22Rv1 (cell line): ENCODE measurements around the gene ZNF609.

Source experiments
- H3K27ac ChIP-seq: fragments of 450-650 bp; 2 replicates; pipeline ENCODE4 v1.5.1; 2017
- CTCF ChIP-seq: fragments of 450-650 bp; IDR thresholded peaks from 2 replicates; pipeline ENCODE4 v1.5.1; 2017; ENCODE audit warnings: mild to moderate bottlenecking
- ZFX ChIP-seq: fragments of 450-650 bp; IDR thresholded peaks from 2 replicates; pipeline ENCODE4 v1.6.1; 2017; ENCODE audit warnings: antibody characterized with exemption, borderline replicate concordance

ZNF609 gene

DNA sequence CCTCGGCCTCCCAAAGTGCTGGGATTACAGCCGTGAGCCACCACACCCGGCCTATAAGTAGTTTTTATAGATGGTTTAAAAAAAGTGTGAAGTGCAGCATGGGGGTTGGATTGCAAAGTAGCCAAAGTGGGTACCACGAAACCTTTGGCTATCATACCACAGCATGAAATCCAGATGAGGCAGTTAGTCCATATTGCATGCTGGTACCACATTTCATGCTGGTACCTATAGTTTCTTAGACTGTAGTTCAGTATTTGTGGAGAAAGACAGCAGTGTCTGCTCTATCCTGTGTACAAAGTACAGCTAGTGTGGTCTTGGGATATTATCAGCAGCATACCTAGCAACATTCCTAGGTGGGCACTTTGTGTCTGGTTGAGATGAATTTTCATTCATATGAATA is 11.8 kb downstream of the ZNF609 start:
- TF ChIP-seq ZFX (no peak), CTCF (no peak)

GRCh38 chr15:64474846-64475245 is 14.5 kb downstream of the ZNF609 start:
- no peak overlapping the region for H3K27ac ChIP-seq
- TF ChIP-seq ZFX (no peak), CTCF (no peak)

More for the DNA sequence above, 11.8 kb downstream of the ZNF609 start:
- H3K27ac ChIP-seq, result no peak overlapping the region

GRCh38 chr15:64476550-64476949 is 16.2 kb downstream of the ZNF609 start:
- TF ChIP-seq CTCF (no peak), ZFX (no peak)
- 0 out of 2 replicates have a peak overlapping the region, but pooled peaks have one; percentile 20 for H3K27ac ChIP-seq

DNA sequence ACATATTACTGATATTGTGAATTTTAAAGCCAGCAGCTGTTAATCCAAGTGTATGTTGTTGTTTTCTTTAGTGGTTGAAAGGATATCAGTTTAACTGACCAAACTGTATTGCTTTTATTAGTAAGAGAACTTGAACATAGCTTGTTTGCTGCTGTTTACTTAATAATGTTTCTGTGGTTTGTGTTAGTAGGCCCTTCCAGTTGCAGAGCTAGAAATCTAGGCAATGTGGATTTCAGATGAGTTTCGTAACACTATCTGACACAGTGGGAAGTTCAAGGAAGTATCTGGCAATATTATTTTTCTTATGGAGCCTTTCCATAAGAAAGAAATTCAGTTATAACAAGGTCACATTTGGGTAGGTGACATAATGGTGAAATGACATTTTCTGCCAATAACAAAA is 18.5 kb downstream of the ZNF609 start:
- no peak for TF ChIP-seq ZFX
- TF ChIP-seq CTCF, result no peak
- H3K27ac ChIP-seq, result no peak overlapping the region

DNA sequence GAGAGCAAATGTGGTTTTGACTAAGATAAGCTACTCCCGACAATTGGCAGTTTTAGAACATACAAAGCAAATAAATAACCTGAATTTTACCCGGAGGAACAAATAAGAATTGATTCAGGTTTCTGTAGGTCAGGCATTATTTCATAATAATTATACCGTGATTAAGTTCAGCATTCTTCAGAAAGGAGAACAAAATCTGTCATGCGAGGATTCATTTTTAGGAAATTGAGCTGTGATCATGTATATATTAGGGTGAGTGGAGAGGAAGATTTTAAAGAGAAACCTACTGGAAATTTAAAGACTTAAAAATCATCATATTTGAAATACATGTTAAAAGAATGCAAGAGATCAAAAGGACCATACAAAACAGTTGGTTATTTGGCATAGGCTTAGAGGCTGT is 20.5 kb downstream of the ZNF609 start:
- no peak overlapping the region for H3K27ac ChIP-seq
- no peak for TF ChIP-seq ZFX
- no peak for TF ChIP-seq CTCF

- TF ChIP-seq CTCF (no peak), ZFX (no peak)
- H3K27ac ChIP-seq, result no peak overlapping the region
Measured at GRCh38 chr15:64483749-64484148, 23.4 kb downstream of the ZNF609 start.

DNA sequence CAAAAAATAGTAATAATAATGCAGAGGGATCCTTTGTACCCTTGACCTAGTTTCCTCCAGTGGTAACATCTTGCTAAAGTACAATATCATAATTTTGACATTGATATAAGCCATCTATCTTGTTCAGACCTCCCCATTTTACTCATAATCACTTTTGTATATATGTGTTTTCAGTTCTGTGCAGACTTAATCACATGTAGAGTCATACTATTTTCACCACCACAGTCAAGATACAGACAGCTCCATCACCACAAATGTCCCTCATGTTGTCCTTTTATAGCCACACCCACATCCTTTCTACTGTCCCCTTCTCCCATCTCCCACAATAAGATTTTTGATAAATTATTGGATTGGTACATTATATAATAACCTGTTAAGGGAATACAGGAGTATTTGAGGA is 25.4 kb downstream of the ZNF609 start:
- no peak for TF ChIP-seq CTCF
- TF ChIP-seq ZFX, result no peak
- no peak overlapping the region for H3K27ac ChIP-seq
